Lung (tissue), 12 donors: ENCODE results near the gene GNG14. TPM values are rescaled to one million over a fixed set of nuclear protein-coding genes. Genes with fewer than 3 reads are reported as not detected.

Source experiments
- ATAC-seq: fragments of 200-7000 bp; cut with Tn5 transposase; one replicate; pipeline ENCODE4 v1.9.1; 2020; ENCODE audit warnings: moderate number of reproducible peaks; ENCODE audit not compliant: insufficient read depth, low FRiP score
- DNase-seq, 3 donors: peaks; one replicate each; pipeline ENCODE4 v3.0.0-alpha.2; 2013 to 2017
- H3K27ac ChIP-seq, 2 donors: one replicate each; pipeline ENCODE4 v1.5.1; 2013; ENCODE audit warnings: mild to moderate bottlenecking in 2 of 2, moderate library complexity in 2 of 2, control low read depth in 1 of 2, inconsistent platforms in 1 of 2, low read depth in 1 of 2, low read length in 1 of 2
- H3K27me3 ChIP-seq, 3 donors: one replicate each; pipeline ENCODE4 v1.5.1; 2013; ENCODE audit warnings: low read length in 2 of 3; ENCODE audit not compliant: control insufficient read depth in 3 of 3, insufficient read depth in 3 of 3
- H3K36me3 ChIP-seq, 4 donors: one replicate each; pipeline ENCODE4 v1.5.1; 2013; ENCODE audit warnings: low read length in 4 of 4, mild to moderate bottlenecking in 1 of 4, moderate library complexity in 1 of 4; ENCODE audit not compliant: control insufficient read depth in 4 of 4, insufficient read depth in 4 of 4
- H3K4me1 ChIP-seq, 5 donors: one replicate each; pipeline ENCODE4 v1.5.1; 2013; ENCODE audit warnings: low read length in 5 of 5, mild to moderate bottlenecking in 2 of 5, moderate library complexity in 1 of 5; ENCODE audit not compliant: control insufficient read depth in 5 of 5, insufficient read depth in 5 of 5
- H3K4me3 ChIP-seq: one replicate; pipeline ENCODE4 v1.5.1; 2013; ENCODE audit warnings: mild to moderate bottlenecking, control low read depth, moderate library complexity
- H3K9ac ChIP-seq, 2 donors: one replicate each; pipeline ENCODE4 v1.5.1; 2013; ENCODE audit warnings: low read length in 2 of 2, control low read depth in 1 of 2; ENCODE audit not compliant: insufficient read depth in 1 of 2
- H3K9me3 ChIP-seq, 4 donors: one replicate each; pipeline ENCODE4 v1.5.1; 2013; ENCODE audit warnings: low read length in 3 of 4, mild to moderate bottlenecking in 1 of 4, moderate library complexity in 1 of 4; ENCODE audit not compliant: control insufficient read depth in 4 of 4, insufficient read depth in 3 of 4
- WGBS, 2 donors: extraction: QIAGEN DNeasy Blood & Tissue Kit; methylation state at CpG; one replicate each; pipeline ENCODE4 v1.1.7; 2013; 5-methylcytosine and 5-hydroxymethylcytosine counted together
- polyA plus RNA-seq, 2 donors: library from polyadenylated mRNA; stranded (reverse); fragments of 200-250 nt; gene quantifications; one replicate each; pipeline ENCODE4 v1.2.1, GENCODE V29; 2013
- total RNA-seq, 2 donors: library from RNA; depleted of rRNA in 1 of 2; stranded (reverse); fragments of >200 nt in 1 of 2; gene quantifications; one replicate each; pipeline ENCODE4 v1.2.1, GENCODE V29; 2014 to 2021
- TF ChIP-seq, protein P1 (sequence below): IDR thresholded peaks from 2 replicates; pipeline ENCODE4 v1.5.1; 2012; ENCODE audit warnings: mild to moderate bottlenecking; ENCODE audit errors: control extremely low read depth, extremely low read depth
- donor health status: control.
- donor health status: control.
- donor health status: Bipolar disorder and iron deficiency.
- donor health status: healthy.
- donor health status: DM: yes; HTN: yes; CAD: no.

The GNG14 gene
- total and polyA plus RNA-seq, 4 donors: not detected

DNA sequence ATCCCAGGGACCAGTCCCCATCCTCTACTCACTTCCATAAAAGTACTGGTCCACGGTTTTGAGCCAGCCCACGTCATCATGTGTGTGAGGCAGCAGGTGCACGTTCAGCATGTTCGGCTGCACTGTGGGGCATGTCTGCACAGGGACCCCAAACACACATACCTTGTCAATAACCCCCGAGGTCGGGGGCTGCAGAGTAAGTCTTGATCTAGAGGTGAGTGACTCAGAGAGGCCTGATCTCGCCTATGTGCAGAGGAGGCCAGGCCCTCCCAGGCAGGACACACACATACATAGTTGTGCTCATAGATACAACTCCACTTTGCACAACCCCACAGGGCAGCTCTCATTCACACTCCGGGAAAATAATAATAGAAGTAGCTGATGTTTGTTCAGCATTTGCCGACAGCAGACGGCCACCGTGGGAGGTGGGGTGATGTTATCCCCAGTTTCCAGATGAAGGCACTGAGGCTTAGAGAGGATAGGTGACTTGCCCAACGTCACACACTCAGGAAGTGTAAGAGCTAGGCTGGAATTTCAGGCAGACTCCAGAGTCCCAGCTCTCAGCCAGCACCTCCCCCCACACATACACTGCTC lies 22.0 kb upstream of the GNG14 start:
- Histone ChIP-seq H3K36me3 (peaks cover 3 to 21% (median 13%) of the 10 kb centered on the region in 4 donors), H3K27ac (peak overlapping the region in 1 of 2 donors; percentile 83), H3K9ac (peak overlapping the region in 1 of 2 donors; percentile 88), H3K4me3 (peak overlapping the region; percentile 75), H3K9me3 (no peaks in the 10 kb centered on the region), H3K4me1 (peaks cover 0 to 33% (median 16%) of the 10 kb centered on the region in 5 donors), H3K27me3 (no peaks in the 10 kb centered on the region)
- DNase-seq (no peak), ATAC-seq (no peak)
- TF ChIP-seq, protein P1, sequence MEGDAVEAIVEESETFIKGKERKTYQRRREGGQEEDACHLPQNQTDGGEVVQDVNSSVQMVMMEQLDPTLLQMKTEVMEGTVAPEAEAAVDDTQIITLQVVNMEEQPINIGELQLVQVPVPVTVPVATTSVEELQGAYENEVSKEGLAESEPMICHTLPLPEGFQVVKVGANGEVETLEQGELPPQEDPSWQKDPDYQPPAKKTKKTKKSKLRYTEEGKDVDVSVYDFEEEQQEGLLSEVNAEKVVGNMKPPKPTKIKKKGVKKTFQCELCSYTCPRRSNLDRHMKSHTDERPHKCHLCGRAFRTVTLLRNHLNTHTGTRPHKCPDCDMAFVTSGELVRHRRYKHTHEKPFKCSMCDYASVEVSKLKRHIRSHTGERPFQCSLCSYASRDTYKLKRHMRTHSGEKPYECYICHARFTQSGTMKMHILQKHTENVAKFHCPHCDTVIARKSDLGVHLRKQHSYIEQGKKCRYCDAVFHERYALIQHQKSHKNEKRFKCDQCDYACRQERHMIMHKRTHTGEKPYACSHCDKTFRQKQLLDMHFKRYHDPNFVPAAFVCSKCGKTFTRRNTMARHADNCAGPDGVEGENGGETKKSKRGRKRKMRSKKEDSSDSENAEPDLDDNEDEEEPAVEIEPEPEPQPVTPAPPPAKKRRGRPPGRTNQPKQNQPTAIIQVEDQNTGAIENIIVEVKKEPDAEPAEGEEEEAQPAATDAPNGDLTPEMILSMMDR: no peak
- WGBS, 2 donors: 40 to 42% methylated on average over 12 of the region's 12 CpGs

DNA sequence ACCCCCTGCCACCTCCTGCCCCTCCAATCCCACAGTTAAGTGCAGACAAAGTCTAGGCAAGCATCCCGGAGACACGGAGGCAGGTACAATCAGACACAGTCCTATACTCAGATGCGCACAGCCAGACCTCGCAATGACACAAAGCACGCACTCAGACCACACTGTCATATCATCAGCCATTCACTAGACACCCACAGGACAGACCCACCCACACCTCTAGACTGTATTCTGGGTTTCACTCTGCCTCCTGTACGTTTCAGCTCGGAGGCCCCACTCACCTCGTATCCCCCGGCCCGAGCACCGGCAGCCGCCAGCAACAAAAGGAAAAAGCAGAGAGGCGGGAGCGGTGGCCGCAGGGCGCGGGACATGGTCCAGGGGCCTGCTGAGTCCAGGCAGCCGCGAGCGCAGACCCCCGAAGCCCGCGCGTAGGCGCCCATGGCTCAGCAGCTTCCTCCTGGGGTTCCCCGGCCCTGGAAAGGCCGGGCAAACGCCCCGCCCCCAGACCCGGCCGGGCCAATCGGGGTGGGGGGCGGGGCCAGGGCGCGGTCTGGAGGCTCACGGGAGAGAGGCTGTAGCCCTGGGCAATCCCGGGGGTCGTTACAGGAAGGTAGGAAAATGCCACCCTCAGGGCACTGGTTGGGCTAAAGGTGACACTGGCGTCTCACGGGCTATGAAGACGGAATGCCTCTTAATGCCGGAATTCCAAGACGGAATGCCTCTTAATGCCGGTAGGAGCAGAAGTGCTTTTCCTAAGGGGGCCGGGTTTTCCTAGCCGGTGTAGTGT lies 21.3 kb upstream of the GNG14 start, which contains the start of the genes MAN2B1 and WDR83:
Gene MAN2B1, minus strand, starts transcription at position 478 of the 784 bp plus-strand sequence. Its CDS starts 41 bp downstream, at position 437.
Gene WDR83, plus strand, starts transcription at position 543 of the 784 bp plus-strand sequence. CDS start 2,984 bp downstream, outside the sequence.
- peak; percentile 76 to 82 (median 80) for DNase-seq
- no peaks in the 10 kb centered on the region for H3K27me3 ChIP-seq
- TF ChIP-seq, protein P1: no peak
- peak within 1 kb of the TSS; percentile 80 to 83 for H3K27ac ChIP-seq
- WGBS, 2 donors: 2% methylated on average over 46 of the region's 46 CpGs
- no peaks in the 10 kb centered on the region for H3K9me3 ChIP-seq
- peaks cover under 1 to 17% (median 9%) of the 10 kb centered on the region in 4 donors for H3K36me3 ChIP-seq
- H3K4me1 ChIP-seq: peaks cover 0 to 33% (median 16%) of the 10 kb centered on the region in 5 donors
- peak; percentile 81 for ATAC-seq
- H3K4me3 ChIP-seq: peak within 1 kb of the TSS; percentile 75
- peak within 1 kb of the TSS; percentile 52 to 88 for H3K9ac ChIP-seq

DNA sequence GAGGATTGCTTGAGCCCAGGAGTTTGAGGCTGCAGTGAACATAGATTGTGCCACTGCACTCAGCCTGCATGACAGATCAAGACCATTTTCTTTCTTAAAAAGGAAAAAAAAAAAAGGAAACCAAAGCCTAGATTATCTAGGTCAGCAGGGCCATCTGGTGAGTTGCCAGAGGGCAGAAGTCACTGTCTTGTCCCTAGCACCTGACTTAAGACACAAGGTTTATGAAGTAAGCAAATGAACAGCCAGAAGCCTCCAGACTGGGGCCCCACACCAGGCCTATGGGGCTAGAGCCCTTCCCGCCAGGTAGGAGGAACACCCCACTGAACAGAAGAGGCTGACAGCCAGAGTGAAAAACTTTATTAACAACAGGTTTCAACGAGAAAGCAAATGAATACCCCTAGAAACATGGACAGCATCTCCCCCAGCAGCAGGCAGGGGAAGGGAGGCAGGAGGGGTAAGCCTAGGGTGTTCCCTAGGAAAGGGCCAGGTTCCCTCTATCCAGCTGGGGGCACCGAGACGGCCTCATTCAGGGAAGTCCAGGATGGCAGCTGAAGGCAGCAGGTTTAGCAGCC lies 20.0 kb upstream of the GNG14 start:
- no peak for ATAC-seq
- Histone ChIP-seq H3K4me1 (peaks cover 0 to 33% (median 16%) of the 10 kb centered on the region in 5 donors), H3K9me3 (no peaks in the 10 kb centered on the region), H3K4me3 (no peak overlapping the region), H3K9ac (no peak overlapping the region), H3K27ac (no peak overlapping the region), H3K36me3 (peaks cover 0 to 19% (median 12%) of the 10 kb centered on the region in 4 donors), H3K27me3 (no peaks in the 10 kb centered on the region)
- TF ChIP-seq, protein P1: no peak
- no peak for DNase-seq
- WGBS, 2 donors: 77 to 84% methylated on average over 4 of the region's 4 CpGs
